ENCODE data around the gene CCDC195.
"Not testable (repeated sequence)": the region's sequence is repeated elsewhere in the genome, so short reads cannot be mapped to it uniquely, and the experiment has no call there.

Gene CCDC195

DNA sequence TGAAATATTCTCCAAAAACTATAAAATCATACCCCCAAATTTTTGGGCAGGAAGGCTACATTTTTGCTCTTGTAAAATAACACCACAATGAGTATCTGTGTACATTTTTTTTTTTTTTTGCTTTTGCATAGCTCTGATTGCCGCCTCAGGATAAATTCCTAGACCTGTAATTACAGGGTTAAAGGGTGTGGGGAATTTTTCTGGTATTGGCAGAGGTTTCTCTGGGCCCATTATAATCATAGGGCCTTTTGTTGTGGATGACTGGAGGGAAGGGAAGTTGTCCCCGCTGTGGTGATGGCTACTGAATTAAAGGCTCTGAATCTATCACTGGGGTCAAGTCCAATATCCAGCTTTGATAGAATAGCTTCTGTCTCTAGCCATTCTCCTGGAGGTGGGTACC is 26.6 kb downstream of the CCDC195 start:
- DNase-seq = no peak

- DNase-seq = no peak
These were observed 27.2 kb downstream of the CCDC195 start for GRCh38 chr2:224688997-224689396.

- no peak for DNase-seq
These were observed 29.0 kb downstream of the CCDC195 start for GRCh38 chr2:224687156-224687555.

- no peak for DNase-seq
These were observed 31.0 kb downstream of the CCDC195 start for GRCh38 chr2:224685121-224685520.

GRCh38 chr2:224682134-224682533 is 34.0 kb downstream of the CCDC195 start:
- no peak for DNase-seq

- peak in 1 of 2 experiments; percentile 16 for DNase-seq
These were observed 44.4 kb downstream of the CCDC195 start for GRCh38 chr2:224671731-224672130.

- DNase-seq = no peak
These were observed 46.0 kb downstream of the CCDC195 start for GRCh38 chr2:224670203-224670602.

- no peak for DNase-seq
These were observed 46.7 kb downstream of the CCDC195 start for GRCh38 chr2:224669449-224669848.

DNA sequence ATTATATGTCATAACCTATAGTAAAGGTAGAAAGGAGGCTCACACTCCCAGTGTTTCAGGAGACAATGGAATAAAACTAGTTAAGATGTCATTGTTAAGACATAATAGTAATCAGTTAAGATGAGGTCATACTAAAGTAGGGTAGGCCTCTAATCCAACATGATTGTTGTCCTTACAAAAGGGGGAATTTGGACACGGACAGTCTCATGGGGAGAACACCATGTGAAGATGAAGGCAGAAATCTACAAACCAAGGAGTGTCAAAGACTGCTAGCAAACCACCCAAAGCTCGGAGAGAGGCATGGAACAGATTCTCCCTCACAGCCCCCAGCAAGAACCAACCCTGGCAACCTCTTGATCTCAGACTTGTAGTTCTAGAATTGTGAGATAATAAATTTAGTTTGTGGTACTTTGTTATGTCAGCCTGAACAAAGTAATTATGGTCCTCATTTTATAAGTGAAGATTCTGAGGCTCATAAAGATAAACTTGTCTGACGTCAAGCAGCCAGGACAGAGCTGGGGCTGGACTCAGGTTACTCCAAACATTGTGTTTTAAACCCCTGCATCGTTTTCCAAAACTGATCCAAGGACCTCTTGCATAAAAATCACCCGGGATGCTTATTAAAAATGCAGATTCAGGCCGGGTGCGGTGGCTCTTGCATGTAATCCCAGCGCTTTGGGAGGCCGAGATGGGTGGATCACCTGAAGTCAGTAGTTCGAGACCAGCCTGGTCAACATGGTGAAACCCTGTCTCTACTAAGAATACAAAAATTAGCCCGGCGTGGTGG is 47.8 kb downstream of the CCDC195 start:
- peak; percentile 31 to 66 for DNase-seq

GRCh38 chr2:224666951-224667553 is 49.1 kb downstream of the CCDC195 start:
- DNase-seq = peak in 1 of 2 experiments; percentile 54

DNA sequence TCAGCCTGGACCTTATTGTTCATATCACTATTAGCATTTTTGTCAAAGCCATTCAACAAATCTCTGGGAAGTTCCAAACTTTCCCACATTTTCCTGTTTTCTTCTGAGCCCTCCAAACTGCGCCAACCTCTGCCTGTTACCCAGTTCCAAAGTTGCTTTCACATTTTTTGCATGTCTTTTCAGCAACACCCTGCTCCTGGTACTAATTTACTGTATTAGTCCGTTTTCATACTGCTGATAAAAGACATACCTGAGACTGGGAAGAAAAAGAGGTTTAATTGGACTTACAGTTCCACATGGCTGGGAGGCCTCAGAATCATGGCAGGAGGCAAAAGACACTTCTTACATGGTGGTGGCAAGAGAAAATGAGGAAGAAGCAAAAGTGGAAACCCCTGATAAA is 52.8 kb downstream of the CCDC195 start:
- DNase-seq = not testable (repeated sequence)

GRCh38 chr2:224661708-224662107 is 54.5 kb downstream of the CCDC195 start:
- not testable (repeated sequence) for DNase-seq

- no peak for DNase-seq
These were observed 56.5 kb downstream of the CCDC195 start for GRCh38 chr2:224659714-224660113.

DNA sequence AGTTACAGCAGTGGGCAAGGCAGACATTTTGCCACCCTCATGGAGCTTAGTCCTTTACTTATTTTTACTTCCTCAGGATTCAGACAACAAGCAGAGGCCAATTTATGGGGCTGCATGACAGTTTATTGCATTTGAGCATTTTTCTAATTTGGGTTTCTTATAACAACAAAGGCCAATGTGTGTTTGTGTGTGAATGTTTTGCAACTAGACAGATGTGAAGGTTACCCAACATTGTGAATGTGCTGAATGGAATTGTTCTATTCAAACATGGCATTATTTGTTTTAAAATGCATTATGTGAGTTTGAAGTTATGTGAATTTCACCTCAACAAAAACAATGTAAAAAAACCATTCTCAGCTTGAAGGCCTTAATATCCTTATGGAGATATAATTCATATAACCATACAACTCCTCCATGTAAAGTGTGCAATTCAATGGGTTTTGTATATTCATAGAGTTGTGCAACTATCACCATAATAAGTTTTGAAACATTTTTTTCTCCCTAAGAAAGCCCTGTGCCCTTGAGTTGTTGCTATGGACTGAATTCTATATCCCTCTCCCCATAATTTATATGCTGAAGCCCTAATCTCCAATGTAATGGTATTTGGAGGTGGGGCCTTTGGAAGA is 57.3 kb downstream of the CCDC195 start:
- no peak for DNase-seq

GRCh38 chr2:224657349-224657748 is 58.8 kb downstream of the CCDC195 start:
- DNase-seq = no peak

- no peak for DNase-seq
These were observed 61.1 kb downstream of the CCDC195 start for GRCh38 chr2:224655006-224655537.
